HepG2 (cell line): ENCODE results near the gene C2orf42.

Source experiments
- ETV6 ChIP-seq: sonication (generic); formaldehyde crosslinking; conservative IDR thresholded peaks from 2 replicates; pipeline ENCODE4 v1.4.0; 2020; ENCODE audit warnings: missing genetic modification reagents
- GABPA ChIP-seq, 2 experiments: IDR thresholded peaks; 2 replicates each; pipeline ENCODE4 v1.6.1; 2011 to 2016; ENCODE audit warnings: low read depth in 2 of 2, low read length in 1 of 2, missing biosample characterization in 1 of 2, missing genetic modification characterization in 1 of 2
- GTF2F1 ChIP-seq: fragments of 150-350 bp; IDR thresholded peaks from 2 replicates; pipeline ENCODE4 v1.6.1; 2014; ENCODE audit warnings: low read length
- HNRNPL ChIP-seq: fragments of 200-400 bp; formaldehyde crosslinking; IDR thresholded peaks from 2 replicates; pipeline ENCODE4 v1.6.1; 2017; ENCODE audit warnings: mild to moderate bottlenecking, low read depth, low read length
- HOXA3 ChIP-seq: sonication (generic); formaldehyde crosslinking; IDR thresholded peaks from 2 replicates; pipeline ENCODE4 v1.5.0; 2020; ENCODE audit warnings: missing genetic modification reagents
- MYC ChIP-seq: sonication (generic); formaldehyde crosslinking; IDR thresholded peaks from 2 replicates; pipeline ENCODE4 v1.9.0; 2021; ENCODE audit warnings: missing genetic modification reagents, borderline replicate concordance
- RFX1 ChIP-seq: fragments of 450-650 bp; IDR thresholded peaks from 2 replicates; pipeline ENCODE4 v1.6.1; 2017
- SOX5 ChIP-seq: IDR thresholded peaks from 2 replicates; pipeline ENCODE4 v1.6.1; 2016; ENCODE audit warnings: borderline replicate concordance
- TCF12 ChIP-seq, 2 experiments: fragments of 450-650 bp in 1 of 2; sonication (generic) in 1 of 2; formaldehyde crosslinking in 1 of 2; IDR thresholded peaks; 2 replicates each; pipeline versions ENCODE4 v1.6.1 to v1.8.0; 2017 to 2022; ENCODE audit warnings: antibody characterized with exemption in 1 of 2, mild to moderate bottlenecking in 1 of 2, missing genetic modification reagents in 1 of 2, moderate library complexity in 1 of 2
- ZNF224 ChIP-seq: sonication (generic); formaldehyde crosslinking; IDR thresholded peaks from 2 replicates; pipeline ENCODE4 v1.5.0; 2020; ENCODE audit warnings: mild to moderate bottlenecking, missing genetic modification reagents
- ZNF343 ChIP-seq: sonication (generic); formaldehyde crosslinking; IDR thresholded peaks from 2 replicates; pipeline ENCODE4 v1.4.0; 2020; ENCODE audit warnings: mild to moderate bottlenecking, missing genetic modification reagents
- TF ChIP-seq, protein P1 (sequence below): IDR thresholded peaks from 2 replicates; pipeline ENCODE4 v1.6.1; 2012; ENCODE audit warnings: low read depth, low read length, improper control_type of control experiment
- TF ChIP-seq, protein P2 (sequence below): sonication (generic); formaldehyde crosslinking; IDR thresholded peaks from 2 replicates; pipeline ENCODE4 v1.5.0; 2020; ENCODE audit warnings: mild to moderate bottlenecking, missing genetic modification reagents, moderate library complexity

- TF ChIP-seq ZNF224 (no peak), SOX5 (CRISPR knock-in tag) (no peak), GTF2F1 (no peak), ZNF343 (CRISPR knock-in tag) (no peak), MYC (CRISPR knock-in tag) (no peak), HOXA3 (CRISPR knock-in tag) (no peak), ETV6 (no peak), TCF12 (IDR thresholded peaks at IDR 0.05) (no peak), TCF12 (CRISPR knock-in tag; IDR thresholded peaks at IDR 0.05) (no peak), GABPA (IDR thresholded peaks at IDR 0.05; ENCODE audit: low read depth, low read length) (no peak), GABPA (CRISPR knock-in tag; IDR thresholded peaks at IDR 0.05; ENCODE audit: low read depth) (no peak), RFX1 (no peak), HNRNPL (no peak)
- TF ChIP-seq, protein P1, sequence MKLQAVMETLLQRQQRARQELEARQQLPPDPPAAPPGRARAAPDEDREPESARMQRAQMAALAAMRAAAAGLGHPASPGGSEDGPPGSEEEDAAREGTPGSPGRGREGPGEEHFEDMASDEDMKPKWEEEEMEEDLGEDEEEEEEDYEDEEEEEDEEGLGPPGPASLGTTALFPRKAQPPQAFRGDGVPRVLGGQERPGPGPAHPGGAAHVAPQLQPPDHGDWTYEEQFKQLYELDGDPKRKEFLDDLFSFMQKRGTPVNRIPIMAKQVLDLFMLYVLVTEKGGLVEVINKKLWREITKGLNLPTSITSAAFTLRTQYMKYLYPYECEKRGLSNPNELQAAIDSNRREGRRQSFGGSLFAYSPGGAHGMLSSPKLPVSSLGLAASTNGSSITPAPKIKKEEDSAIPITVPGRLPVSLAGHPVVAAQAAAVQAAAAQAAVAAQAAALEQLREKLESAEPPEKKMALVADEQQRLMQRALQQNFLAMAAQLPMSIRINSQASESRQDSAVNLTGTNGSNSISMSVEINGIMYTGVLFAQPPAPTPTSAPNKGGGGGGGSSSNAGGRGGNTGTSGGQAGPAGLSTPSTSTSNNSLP: no peak
- TF ChIP-seq, protein P2, sequence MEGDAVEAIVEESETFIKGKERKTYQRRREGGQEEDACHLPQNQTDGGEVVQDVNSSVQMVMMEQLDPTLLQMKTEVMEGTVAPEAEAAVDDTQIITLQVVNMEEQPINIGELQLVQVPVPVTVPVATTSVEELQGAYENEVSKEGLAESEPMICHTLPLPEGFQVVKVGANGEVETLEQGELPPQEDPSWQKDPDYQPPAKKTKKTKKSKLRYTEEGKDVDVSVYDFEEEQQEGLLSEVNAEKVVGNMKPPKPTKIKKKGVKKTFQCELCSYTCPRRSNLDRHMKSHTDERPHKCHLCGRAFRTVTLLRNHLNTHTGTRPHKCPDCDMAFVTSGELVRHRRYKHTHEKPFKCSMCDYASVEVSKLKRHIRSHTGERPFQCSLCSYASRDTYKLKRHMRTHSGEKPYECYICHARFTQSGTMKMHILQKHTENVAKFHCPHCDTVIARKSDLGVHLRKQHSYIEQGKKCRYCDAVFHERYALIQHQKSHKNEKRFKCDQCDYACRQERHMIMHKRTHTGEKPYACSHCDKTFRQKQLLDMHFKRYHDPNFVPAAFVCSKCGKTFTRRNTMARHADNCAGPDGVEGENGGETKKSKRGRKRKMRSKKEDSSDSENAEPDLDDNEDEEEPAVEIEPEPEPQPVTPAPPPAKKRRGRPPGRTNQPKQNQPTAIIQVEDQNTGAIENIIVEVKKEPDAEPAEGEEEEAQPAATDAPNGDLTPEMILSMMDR: no peak
These were observed 30.3 kb downstream of the C2orf42 start for GRCh38 chr2:70160545-70160944.
